ENCODE measurements around the gene NRXN3.

Gene NRXN3

DNA sequence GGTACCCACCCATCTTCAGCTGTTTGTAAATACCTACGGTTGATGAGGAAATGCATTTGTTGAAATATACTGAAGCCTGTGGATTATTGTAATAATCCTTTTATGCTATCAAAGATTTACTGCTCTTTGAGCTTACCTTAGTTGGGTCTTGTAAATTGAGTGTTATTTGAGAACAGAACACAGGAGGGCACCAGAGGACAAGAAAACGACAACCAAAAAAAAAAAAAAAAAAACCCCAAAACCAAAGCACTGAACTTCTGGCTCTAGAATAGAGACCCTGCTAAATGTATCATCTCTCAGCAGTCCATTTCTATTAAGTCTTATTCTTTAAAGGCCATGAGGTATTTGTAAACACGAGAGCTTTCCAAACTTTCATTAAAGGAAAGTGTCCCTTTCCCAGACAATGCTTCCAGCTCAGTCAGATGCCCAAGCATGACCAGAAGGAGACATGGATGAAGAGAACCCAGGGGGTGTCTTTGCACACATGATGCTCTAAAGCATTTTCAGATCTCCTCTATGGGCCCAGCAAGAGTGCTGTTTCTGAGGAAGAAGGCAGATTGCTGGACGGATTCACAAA, 763.9 kb downstream of the NRXN3 start:
- DNase-seq (ENCODE audit: low read depth): no peak

GRCh38 chr14:78946949-78947348, 776.8 kb downstream of the NRXN3 start:
- no peak for DNase-seq (ENCODE audit: low read depth)

- DNase-seq (ENCODE audit: low read depth): no peak
These were observed 777.5 kb downstream of the NRXN3 start for GRCh38 chr14:78947681-78948080.

GRCh38 chr14:78950649-78951048, 780.5 kb downstream of the NRXN3 start:
- DNase-seq (ENCODE audit: low read depth): no peak

DNA sequence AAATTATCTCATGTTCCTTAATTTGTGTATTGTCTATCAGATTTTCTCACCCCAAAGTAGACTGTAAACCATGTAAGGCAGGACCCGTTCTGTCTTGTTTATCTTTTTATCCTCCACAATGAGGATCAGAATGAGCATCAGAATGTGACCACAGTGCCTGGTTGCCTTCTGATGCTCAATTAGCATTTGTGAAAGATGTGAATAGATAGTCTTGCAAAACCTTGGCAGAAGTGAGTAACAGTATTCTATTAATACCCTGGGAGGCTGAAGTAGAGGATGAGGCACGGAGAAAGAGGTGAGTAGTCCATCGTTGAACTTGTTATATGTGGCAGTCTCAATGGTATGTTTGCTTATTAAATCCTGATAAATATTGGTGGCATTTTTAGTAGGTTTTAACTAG, 781.4 kb downstream of the NRXN3 start:
- no peak for DNase-seq (ENCODE audit: low read depth)

GRCh38 chr14:78959674-78960264, 789.6 kb downstream of the NRXN3 start:
- peak; percentile 19 for DNase-seq (ENCODE audit: low read depth)

DNA sequence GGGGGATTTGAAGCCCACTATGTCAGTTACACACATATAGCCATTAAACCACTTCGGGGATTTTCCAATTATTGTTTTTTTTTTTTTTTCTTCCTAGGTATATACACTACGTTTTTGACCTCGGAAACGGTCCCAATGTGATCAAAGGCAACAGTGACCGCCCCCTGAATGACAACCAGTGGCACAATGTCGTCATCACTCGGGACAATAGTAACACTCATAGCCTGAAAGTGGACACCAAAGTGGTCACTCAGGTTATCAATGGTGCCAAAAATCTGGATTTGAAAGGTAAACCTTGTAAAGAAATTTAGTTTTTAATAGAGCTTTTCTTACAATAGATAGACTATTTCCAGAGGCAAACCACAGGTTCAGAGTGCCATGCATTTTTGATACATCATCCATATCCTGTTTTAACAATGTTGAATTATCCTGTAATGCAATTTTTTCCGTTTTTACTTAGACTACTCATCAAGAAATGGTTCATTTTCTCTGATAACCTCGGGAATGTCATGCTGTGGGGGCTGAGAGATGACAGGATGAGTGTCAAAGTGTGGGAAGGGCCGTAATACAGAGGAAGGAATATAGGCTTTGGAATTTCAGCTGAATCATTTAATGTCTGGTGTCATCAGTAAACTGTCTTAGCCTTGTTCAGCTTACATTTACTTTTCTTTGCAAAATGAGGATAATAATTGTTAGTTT, 797.1 kb downstream of the NRXN3 start:
- DNase-seq (ENCODE audit: low read depth): no peak

GRCh38 chr14:78968265-78968664, 798.1 kb downstream of the NRXN3 start:
- no peak for DNase-seq (ENCODE audit: low read depth)

GRCh38 chr14:78970677-78971076, 800.5 kb downstream of the NRXN3 start:
- DNase-seq (ENCODE audit: low read depth): no peak

DNA sequence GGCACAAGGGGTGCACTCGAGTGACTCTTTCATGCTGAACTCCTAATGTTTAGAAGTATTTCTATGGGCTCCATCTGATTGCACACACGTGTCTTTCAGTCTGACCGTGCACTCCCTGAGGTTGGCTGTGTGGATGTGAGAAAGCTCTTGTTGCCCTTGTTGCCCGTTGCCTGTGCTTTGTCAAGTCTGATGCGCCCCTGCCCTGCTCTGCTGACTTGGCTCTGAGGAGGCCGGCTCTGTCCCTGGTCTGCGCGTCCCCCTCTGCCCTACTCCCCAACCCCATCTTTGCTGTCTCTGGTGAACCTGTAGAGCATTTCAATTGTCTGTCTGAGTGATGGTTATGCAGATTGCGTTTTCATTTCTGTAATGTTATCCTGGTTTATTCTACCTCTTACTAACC, 802.3 kb downstream of the NRXN3 start:
- no peak for DNase-seq (ENCODE audit: low read depth)

DNA sequence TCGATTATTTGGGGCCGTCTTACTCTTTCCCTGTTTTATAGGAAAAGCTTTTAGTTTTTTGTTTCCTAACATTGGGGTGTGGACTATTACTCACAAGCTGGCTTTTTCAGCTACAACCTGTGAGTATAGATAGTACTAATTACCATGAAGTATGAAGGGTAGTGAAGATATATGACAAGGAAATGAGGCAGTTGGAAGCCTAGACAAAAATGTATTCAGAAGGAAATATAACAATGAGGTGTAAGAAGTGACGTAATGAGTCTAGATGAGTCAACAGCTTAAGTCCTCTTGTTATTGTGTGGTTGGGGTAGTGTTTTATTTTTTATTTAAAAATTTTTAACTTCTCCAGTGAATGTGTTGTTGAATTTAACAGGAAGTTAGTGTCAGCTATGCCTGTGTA, 804.5 kb downstream of the NRXN3 start:
- DNase-seq (ENCODE audit: low read depth): no peak

GRCh38 chr14:78975734-78976133, 805.6 kb downstream of the NRXN3 start:
- no peak for DNase-seq (ENCODE audit: low read depth)

DNA sequence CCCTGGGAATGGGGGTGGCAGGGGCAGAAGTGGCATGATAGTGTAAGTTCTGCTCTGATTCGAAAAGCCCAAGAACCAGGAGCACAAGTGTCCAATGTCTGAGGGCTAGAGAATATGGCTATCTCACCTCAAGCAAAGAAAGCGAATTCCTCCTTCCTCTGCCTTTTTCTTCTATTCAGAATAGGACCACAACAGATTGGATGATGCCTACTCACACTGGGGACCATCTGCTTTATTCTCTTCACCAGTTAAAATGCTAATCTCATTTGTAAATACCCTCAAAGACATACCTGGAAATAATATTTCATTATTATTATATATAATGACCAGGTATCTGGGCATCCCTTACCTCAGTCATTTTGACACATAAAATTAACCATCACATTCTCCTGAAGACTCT, 808.7 kb downstream of the NRXN3 start:
- DNase-seq (ENCODE audit: low read depth): no peak

GRCh38 chr14:78982551-78982950, 812.4 kb downstream of the NRXN3 start:
- no peak for DNase-seq (ENCODE audit: low read depth)

DNA sequence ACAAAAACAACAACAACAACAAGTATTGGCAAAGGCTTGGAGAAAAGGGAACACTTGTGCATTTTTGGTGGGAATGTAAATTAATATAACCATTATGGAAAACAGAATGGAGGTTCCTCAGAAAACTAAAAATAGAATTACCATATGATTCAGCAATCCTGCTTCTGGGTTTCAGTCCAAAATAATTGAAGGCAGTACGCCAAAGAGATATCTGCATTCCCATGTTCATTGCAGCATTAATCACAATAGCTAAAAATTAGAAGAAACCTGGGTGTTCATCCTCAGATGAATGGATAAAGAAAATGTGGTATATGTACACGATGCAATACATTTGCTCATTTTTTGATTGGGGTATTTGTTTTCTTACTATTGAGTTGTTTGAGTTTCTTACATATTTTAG, 813.0 kb downstream of the NRXN3 start:
- no peak for DNase-seq (ENCODE audit: low read depth)

GRCh38 chr14:78985668-78986381, 815.7 kb downstream of the NRXN3 start:
- no peak for DNase-seq (ENCODE audit: low read depth)

DNA sequence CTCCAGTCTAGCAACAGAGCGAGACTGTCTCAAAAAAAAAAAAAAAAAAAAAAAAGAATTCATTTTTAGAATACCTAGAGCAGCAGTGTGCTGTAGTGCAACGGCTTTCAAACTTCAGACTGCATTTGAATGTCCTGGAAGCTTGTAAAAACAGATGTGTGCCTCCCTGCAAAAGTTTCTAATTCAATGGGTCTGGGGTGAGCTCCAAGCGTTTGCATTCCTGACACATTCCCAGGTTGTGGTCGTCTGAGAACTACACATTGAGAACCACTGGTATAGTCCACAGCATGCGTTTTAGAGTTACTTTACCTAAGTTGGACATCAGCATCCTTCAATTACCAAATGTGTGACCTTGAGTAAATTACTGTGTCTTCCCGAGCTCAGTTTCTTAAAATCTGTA, 816.8 kb downstream of the NRXN3 start:
- no peak for DNase-seq (ENCODE audit: low read depth)

DNA sequence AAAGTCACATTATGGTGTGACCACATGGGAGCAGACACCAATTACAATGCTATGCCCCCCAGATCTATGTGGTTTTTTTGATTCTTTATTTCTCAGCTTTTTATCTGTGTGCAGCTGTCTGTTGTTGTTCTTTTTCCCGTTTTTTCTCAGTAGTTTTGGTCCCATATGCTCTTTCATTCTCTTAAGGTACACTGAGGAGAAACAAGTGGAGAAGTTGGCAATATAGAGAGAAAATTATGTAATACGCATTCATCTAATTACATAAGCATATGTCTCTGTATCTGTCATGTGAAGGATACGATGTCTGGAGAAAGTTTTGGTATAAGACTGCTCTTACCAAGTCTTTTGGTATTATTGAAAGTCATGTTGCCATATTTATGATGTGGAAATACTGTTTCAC, 819.0 kb downstream of the NRXN3 start:
- no peak for DNase-seq (ENCODE audit: low read depth)

DNA sequence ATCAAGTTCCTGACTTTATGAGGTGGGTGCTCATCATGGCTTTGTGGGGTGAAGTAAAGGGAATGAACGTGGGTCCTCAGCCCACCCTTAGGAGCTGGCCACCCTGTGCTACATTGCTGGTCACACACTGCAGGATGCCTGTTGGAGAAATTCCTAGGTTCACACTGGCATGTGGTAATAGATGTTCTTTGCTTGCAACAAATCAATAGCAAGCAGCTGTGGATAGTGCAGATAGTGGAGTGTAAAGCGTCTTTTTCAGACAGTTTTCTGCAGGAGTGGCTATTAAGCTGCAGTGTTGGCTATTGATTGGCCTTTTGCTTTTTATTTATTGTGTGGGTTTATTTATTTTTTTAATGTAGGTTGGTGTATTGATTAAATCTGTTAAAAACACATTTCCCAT, 822.7 kb downstream of the NRXN3 start:
- DNase-seq (ENCODE audit: low read depth): no peak

GRCh38 chr14:78997811-78998210, 827.6 kb downstream of the NRXN3 start:
- DNase-seq (ENCODE audit: low read depth): no peak

DNA sequence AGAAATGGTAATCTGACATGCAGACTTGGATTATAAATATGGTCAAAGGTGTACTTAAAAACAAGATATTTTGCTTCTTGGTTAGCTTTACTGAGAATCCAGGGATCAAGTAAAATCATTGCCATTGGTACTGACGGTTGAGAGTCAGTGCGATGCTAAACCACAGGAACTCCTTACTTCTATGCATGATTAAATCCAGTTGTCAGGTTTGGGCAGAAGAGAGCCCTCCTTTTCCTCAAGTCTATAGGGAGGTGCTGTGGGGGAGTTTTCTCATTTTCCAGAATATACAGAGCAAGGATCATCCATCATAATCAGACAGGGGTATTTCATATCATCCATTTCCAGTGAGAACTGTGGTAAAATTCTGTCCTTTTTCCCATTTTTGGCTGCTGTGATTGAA, 839.1 kb downstream of the NRXN3 start:
- DNase-seq (ENCODE audit: low read depth): no peak

DNA sequence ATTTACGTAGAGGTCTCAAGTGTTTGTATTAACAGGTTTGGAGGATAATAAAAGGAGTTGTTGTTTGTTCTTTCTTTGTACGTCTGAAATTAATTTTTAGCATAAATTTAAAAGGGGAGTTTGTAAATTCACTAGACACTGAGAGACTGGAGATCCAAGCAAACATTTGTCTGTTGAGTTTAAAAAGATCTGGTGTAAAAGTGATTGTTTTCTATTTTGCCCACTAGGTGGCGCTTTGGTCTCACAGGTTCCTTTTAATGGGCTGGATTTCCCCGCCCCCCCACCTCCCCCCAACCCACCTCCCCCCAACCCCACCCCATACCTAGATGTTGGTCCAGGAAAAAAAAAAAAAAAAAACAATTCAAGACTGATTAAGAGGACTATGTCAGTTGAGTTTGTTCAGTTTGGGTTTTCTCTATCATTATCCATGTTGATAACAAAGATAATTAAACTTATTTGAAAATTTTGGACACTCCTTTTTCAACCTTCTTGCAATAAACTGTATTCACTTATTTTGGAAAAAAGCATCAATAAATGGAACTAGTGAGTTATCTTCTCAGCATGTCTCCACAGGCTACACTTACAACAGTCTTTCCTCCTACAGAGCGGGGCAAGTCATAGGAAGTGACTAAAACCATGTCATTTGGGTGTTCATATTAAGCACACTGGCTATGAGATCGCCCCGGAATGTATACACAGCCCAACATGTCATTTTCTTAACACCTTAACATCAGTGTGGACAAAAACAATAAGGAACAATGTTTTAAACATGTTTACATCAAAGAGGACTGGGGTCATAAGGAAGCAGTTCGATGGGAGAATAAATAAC, 841.1 kb downstream of the NRXN3 start:
- peak; percentile 14 for DNase-seq (ENCODE audit: low read depth)

DNA sequence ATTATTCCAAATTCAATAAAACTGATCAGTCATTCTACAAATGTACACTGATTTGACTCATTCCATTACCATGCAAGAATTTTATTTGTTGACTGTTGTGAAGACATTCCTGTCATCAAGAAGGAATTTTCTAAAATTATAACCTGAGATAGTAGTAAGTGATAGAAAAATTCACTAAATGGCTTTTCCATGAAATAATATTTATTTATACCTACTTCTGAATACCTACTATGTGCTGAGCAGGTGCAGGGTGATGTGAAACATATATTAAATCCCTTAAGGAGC, 841.7 kb downstream of the NRXN3 start:
- DNase-seq (ENCODE audit: low read depth): peak; percentile 16

All from GM04503 (cell line).